Activated CD8-positive, alpha-beta memory T cell treated with anti-CD3 and anti-CD28 coated beads for 4 hours (primary cell): ENCODE data around the gene DAB1.

Experiments used
- DNase-seq, 2 donors: peaks; one replicate each; pipeline ENCODE4 v3.0.0-alpha.2; 2020; ENCODE audit warnings: low read depth in 2 of 2

DAB1 gene

DNA sequence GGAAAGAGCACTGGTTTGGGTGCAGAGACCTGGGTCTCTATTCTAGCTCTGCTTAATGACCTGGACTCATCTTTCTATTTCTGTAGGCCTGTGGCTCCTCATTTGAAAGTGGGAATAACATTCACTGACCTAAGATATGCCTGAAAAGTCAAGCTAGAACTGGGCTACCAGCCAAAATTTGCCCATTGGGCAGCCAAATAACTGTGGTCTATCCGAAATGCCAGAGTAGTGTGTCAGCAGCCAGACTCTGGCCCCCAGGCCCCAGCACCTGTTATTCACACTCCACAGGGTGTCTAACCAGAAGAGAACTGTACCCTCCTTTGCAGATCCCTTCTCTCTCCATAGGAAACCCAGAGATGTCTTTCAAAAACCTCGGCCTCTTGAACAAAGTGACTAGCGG, 12.6 kb downstream of the DAB1 start:
- no peak for DNase-seq

DNA sequence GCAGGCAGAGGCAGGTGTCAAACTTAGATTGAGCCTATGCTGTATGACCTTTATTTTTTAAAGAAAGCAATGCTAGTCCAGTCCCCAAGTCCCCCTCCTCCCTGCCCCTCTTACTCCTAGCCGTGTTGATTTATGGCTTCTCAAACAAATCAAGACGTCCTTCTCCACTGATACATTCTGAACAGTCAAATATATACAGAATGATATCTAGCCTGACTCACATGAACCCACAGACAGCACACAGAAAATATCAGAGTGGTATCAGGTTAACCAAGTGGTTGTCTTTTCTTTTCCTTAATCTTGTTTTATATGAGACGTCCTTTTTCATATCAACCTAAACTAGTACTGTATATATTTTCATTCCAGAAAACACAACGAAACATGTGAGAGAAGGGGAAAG, 13.4 kb downstream of the DAB1 start:
- no peak for DNase-seq

DNA sequence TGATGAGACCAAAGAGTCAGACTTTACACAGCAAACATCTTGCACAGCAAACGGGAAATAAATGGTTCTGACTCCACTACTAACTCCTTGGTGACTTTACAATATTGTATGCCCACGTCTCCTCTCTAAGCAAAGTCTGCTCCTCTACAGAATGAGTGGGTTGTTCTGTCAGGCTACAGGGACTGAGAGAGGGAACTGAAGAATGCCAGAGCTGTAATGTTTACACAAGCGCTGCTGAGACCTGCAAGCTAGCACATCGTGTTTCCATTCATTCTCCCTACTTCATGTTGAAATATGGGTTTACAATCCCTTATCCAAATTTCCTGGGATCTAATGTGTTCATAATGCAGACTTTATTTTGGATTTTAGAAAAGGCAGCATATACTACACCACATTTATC, 15.9 kb downstream of the DAB1 start:
- DNase-seq: no peak

DNA sequence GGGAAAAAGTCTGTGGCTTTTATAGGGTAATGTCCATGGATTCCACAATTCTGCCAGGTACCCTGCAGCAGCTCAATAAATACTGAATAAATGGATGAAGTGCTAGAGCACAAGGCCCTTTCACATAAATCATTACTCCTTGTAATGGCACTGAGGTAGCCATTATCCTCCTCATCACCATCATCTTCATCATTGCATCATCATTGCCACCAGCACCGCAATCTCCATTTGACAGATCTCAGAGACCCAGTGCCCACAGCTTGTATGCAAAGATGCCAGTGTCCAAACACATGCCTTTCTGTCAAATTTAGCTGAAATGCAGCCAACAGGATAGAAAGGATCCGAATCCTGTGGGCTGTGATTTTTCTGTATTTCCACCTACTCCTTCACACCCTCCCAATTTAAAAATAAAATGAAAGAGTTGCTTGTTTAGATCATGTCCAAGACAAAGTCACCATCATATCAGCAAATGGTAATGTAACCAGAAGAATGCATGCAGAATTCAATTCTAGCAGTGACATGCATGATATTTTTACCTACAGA, 17.4 kb downstream of the DAB1 start:
- no peak for DNase-seq

DNA sequence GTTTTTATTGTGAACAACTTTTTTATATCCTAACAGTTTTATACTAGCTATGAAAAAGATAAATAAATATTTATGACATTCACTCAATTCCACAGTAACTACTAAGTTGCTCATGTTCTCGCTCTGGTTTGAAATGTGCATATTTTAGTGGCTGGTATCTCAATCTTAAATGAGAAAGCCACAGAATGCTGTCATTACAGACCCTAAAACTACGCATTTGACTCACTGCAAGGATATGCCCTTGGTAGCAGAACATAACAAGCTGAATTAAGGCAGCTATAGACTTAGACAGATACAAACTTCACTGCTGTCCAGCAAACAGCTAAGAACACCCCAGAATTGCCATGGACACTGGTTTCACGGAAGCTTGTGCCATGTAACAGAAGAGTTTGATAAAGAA, 19.0 kb downstream of the DAB1 start:
- no peak for DNase-seq

DNA sequence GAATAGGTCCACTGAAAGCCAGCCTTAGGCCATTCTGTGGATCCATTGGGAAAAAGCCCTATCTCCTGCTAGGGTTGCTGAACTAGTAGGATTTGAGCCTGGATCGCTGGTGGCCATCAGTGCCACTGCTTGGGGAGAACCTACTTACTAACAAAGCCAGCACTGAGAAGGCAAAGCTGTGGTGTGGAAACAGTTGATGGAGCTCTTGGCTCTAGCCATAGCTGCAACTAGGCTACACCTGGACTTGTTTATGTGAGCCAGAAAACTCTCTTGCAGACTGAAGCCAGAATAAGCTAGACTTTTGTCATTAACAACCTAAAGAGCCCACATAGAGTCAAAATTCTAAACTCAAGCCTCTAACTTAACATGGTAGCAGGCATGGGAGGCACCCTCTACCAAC, 20.7 kb downstream of the DAB1 start:
- DNase-seq: no peak

DNA sequence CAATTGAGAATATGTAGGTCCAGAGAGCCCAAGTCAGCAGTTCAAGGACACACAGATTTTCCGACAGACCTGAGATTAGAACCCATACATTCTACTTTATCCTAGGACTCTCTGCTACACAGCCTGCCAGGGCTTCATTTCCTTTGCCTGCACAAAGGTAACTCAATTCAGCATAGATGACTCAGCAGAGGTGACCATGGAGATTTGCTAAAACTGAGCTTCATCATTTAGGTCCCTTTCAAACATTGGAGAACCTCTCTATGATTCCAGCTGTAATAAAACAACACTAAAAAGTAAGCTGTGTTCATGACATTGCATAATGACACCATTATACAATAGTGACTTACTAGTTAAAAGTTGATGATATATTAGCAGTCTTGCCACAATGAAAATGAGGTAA, 22.2 kb downstream of the DAB1 start:
- DNase-seq: no peak

DNA sequence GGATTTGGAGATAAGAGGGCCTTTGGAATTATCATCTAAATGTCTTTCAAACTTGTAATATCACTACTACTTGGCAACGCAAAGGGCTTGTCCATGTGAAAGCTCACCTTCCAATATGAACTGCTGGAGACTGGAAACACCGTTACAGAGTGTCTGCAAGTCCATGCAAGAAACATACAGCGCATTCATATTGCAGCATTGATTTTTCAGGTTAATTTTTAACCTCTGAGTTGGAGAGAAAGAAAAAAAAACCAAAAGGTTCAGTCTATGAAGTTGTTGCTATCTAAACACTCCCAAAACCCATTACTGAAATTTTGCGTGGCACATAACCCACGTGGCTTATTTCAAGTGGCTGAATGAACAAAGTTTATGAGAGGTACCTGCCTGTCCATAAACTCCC, 23.8 kb downstream of the DAB1 start:
- DNase-seq: no peak

DNA sequence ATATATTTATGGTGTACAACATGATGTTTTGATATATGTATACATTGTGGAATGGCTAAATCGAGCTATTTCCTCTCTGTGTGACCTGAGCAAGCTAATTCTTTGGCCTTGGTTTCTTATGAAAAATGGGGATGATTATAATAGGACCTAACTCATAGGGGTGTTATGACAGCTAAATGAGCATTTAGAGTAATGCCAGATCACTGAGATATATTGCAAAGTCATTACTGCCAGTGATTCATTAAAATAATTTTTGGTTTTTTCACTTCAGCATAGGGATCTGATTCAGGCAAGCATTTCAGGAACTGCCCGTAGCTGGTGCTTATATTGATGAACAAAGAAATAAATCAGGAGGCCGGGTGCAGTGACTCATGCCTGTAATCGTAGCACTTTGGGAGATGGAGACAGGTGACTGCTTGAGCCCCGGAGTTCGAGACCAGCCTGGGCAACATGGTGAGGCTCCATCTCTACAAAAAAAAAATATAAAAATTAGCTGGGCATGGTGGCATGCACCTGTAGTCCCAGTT, 30.7 kb downstream of the DAB1 start:
- no peak for DNase-seq

DNA sequence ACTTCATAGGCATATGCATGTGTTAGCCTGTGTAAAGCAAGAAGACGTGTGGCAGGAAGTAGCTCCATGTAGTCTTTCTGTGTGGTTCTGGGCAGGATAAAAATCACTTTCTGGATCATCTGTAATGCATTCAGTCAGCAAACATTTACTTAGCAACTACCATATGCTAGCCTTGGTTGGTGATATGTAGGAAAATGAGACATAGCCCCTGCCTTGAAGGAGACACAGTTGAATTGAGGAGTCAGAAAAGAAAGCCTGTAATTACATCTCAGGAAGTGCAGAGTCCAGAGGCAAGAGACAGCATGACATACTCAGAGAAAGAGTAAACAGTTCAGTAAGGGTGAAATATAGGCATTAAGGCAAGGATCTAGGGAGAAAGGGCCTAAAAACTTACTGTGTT, 38.5 kb downstream of the DAB1 start:
- no peak for DNase-seq

DNA sequence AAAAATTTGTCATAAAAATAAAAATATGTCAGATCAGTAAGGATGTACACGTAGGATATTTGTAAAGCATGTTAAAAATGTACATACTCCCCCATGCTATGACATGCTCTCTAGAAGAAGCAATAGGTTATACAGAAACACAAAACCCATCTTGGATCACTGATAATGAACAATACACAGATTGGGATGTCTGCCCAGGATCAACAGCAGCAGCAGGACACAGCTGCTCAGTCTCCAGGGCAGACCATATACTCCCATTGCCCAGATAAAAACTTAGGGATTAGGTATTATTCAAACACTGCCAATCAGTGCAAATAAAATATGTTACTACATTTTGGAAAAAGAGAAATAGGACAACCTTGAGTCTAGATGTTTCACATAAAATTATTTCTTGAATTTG, 39.0 kb downstream of the DAB1 start:
- no peak for DNase-seq

DNA sequence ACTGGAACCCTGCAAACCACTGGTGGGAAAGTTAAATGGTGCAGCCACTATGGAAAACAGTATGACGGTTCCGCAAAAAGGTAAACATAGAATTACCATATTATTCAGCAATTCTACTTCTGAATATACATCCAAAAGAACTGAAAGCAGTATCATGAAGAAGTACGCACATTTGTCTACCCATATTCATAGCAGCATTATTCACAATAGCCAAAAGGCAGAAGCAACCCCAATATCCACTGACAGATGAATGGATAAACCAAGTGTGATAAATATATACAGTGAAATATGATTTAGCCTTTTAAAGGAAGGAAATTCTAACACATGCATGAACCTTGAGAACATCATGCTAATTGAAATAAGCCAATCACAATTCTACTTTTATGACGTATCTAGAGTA, 39.6 kb downstream of the DAB1 start:
- DNase-seq: no peak

DNA sequence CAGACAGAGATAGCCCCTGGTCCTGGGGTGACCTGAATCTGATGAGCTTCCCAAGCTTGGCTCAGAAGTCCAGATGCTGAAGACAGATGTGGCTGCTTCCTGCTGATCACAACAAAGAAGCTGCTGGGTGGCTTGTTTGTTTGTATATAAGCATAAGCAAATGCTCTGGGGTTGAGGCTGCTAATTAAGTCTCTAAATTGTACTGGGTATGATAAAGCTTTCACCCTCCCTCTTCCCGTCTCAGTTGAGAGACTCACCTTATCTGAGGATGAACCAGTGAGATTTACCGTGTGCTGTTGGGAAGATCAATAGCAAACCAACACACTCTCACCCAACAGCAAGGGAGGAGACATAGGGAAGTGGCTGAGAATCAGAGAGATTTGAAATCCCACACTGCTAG, 42.0 kb downstream of the DAB1 start:
- DNase-seq: no peak

DNA sequence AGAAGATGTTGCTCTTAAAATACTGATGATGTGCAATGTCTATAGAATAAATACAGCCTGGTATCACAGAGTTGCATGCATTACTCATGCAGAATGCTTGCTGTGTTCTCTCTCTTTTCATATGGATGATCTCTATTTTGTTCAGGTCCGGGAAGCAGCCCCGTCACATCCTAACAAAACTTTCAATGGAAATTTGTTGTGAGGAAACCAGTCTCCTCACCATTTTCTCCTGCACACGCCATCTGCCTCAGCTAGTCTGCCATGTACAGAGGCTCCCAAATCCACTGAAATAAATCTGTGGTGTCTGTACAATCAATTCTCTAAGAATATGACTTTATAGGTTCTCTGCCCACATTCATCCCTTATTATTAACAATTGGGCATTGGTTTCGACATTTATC, 42.4 kb downstream of the DAB1 start:
- DNase-seq: no peak

DNA sequence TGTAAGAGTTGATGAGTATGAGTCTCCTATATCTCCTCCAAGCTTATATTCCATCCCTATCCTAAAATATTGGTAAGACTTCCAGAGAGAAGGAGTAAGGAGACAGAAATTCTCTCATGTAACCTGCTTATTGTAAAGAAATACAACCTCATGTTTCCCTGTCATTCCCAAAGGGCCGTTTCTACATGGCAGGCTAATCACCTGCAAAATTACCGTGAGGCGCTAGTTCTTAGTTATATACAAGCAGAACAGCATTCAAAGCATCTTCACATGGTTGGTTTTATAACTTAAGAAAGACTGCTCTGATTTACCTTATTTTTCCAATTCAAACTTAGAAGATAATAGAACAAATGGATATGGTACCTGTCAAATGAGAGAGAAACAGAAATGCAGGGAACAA, 42.9 kb downstream of the DAB1 start:
- no peak for DNase-seq

DNA sequence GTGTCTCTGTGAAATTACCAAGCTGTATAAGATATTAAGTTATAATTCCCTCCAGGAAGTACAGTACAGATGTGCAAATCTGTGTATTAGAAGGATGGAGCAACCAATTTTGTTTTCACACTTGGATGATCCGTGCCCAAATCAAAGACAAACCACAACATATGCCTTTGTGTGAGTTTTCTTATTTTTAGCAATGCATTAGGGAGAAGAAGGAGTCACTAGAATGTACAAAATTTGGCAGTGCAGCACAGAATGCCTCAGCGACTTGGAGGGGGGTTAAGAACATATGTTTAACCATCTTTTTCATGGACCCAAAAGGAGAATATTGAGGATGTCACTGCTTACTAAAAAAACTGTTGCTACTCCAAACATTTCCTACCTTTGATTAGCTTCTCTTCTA, 45.3 kb downstream of the DAB1 start:
- no peak for DNase-seq

DNA sequence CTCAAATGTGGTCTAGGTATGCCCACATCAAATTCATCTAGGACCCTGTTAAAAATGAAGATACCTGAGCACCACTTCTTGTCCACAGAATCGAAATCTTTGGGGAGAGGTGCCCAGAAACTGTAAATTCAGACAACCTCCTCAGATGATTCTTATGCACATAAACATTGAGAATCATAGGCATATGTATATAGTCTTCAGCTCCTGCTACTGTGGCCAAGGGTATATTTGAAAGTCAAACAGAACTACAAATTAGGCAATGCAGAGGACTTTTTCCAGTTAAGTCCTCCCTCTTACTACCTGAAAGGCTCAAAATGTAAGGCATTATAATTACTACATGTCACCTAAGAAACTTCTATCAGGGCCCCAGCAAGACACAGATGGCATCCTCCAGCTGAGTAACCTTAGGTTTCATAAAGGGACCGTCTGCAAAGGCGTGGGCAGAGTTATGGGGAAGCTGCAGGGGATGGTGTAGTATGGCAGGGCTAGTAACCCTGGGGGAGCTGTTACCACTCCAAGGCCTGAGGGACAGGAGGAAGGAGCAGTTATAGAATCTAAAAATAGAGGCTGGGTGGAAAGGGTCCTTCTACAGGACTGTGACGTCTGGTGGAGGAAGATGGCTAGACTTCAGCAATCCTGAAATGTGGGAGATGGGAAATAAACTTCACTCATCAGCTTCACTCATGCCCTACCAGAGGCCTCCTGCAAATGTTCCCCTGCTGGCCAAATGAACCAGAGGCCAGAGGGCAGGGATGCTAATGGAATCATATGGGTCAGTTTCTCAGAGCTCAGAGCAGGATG, 46.3 kb downstream of the DAB1 start:
- DNase-seq: no peak

DNA sequence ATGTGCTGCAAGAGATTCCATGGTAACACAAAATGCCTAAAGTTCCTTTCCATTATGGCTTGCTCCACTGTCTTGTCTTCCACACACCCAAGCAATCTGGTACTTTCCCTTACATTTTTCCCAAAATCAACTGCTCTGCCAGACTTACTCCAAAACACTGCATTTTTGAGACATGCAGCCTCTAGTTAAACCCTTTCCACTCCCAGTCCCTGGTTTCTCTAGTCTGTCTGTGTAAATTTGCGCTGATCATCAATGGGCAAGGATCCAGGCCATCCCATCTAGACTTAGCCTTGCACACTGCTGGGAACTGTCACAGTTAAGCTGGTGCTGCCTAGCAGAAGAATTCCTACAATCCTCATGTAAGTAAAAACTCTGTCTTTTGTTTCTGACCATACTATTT, 47.8 kb downstream of the DAB1 start:
- no peak for DNase-seq

DNA sequence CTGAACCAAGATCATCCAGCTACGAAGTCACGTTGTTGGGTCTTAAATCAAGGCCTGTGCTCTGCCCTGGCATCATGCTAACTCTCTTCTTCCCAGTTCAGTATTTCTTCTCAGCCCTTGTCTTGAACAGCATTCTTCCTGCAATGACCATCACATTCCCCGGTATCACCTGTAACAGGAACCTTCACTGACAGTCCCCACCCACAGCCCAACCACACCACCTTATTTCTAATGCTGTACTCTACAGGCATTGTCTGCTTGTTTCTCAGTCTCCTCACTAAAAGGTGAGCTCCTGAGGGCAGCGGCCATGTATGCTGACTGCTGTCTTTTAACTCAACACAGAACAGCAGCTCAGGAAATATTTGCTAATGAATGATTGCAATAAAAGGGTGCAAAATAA, 54.0 kb downstream of the DAB1 start:
- no peak for DNase-seq

DNA sequence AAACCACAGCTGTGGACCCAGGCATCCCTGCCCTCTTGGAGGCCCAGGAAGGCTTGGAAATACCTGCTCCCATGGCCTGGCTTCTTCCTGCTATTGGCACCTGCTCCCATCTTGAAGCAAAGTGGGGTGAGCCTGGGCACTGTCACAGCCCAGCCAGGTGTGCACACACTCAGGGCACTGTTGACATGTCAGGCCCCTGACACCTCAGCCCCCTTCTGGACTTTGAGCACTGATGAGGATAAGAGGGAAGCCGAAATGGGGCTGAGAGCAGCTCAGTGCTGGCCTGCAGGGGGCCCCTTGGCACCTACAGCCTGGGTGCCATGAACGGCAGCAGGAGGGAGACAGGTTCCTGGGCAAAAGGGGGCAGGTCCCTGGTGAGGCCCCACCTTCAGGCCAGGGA, 55.9 kb downstream of the DAB1 start:
- no peak for DNase-seq

DNA sequence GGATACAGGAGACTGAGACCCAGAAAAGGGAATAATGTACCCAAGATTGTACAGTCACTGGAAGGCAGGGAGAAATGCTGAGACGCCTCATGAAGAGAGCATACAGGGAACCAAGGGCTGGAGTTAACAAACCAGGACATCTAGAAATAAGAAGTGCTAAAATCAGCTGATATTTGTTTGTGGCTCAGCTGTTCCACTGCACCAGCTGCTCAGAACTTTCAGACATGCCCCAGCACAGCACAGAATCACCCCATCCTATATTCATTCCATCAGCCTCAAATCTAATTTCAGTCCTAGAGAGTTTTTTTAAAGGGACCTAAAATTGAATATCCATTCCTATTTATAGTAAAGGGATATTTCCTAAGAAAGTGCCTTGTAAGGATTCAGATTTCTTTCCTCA, 60.2 kb downstream of the DAB1 start:
- DNase-seq: no peak

DNA sequence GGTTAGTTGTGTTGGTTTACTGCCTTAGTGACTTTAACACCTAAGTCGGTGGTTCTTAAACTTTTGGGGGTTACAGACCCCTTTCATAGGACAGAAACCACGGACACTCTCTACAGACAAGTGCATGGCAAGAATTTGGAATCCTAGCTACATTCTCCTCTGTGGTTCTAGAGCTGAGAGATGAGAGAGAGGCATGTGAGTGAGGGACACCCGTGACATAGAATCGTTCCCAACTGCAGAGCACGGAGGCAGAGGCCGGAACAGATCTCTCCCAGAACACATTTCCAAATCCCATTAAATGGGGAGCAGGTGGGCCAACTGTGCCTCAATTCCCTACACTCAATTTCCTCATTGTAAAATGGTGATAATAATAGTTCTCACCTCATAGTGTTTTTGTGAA, 60.7 kb downstream of the DAB1 start:
- DNase-seq: no peak

DNA sequence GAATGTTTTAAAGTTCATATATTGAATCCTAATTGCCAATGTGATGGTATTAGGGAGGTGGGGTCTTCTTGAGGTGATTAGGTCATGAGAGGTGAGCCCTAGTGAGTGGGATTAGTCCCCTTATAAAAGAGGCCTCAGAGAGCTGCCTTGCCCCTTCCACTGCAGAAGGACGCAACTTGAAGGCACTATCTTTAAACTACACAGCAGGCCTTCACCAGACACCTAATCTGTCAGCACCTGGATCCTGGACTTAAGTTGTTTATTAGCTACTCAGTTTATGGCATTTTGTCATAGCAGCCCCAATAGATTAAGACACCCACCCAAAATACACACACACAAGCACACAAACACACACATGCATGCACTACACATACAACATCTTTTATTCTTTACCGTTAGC, 61.4 kb downstream of the DAB1 start:
- no peak for DNase-seq

DNA sequence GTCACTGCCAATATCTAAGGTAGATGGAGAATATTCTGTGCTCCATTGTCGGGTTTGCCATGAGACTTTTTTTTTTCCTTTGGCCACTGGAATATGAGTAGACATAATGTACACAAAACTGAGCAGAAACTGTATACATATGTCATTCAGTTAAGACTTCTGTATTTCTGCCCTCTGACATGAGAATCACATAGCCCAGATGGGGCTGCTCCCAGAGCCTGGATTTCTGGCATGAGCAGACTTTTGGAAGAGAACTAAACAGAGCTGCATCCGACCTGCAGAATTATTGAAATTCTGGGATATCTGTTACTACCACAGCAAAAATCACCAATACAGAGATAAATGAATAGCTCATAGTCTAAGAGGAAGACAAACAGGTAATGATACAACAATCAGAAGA, 62.3 kb downstream of the DAB1 start:
- DNase-seq: no peak
